GM12875 (cell line): ENCODE measurements around the gene FBXW11.

ENCODE experiments used
- H3K4me3 ChIP-seq: one replicate; pipeline ENCODE4 v1.5.1; 2011; ENCODE audit warnings: low read depth, low read length, control low read depth
- TF ChIP-seq, protein P1 (sequence below): IDR thresholded peaks from 2 replicates; pipeline ENCODE4 v1.5.1; 2011; ENCODE audit warnings: low read depth, mild to moderate bottlenecking, control low read depth, inconsistent platforms, low read length, moderate library complexity, borderline replicate concordance; ENCODE audit not compliant: insufficient read depth

FBXW11 gene

DNA sequence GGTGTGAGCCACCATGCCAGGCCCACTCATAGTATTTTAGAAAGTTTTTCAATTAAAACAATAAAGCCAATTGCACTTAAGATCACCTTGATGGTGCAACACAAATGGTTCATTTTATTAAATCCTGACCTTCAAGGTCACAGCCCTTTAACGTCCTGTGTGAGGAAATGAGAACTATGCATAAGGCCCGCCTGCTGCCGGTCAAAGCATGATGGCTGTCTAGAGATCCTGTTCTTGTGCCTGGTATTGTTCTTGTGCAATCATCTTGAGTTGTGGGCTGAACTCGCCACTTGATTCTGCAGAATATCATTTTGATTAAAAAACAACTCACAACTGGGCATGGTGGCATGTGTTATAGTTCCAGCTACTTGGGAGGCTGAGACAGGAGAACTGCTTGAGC lies 43.6 kb upstream of the FBXW11 start:
- TF ChIP-seq, protein P1, sequence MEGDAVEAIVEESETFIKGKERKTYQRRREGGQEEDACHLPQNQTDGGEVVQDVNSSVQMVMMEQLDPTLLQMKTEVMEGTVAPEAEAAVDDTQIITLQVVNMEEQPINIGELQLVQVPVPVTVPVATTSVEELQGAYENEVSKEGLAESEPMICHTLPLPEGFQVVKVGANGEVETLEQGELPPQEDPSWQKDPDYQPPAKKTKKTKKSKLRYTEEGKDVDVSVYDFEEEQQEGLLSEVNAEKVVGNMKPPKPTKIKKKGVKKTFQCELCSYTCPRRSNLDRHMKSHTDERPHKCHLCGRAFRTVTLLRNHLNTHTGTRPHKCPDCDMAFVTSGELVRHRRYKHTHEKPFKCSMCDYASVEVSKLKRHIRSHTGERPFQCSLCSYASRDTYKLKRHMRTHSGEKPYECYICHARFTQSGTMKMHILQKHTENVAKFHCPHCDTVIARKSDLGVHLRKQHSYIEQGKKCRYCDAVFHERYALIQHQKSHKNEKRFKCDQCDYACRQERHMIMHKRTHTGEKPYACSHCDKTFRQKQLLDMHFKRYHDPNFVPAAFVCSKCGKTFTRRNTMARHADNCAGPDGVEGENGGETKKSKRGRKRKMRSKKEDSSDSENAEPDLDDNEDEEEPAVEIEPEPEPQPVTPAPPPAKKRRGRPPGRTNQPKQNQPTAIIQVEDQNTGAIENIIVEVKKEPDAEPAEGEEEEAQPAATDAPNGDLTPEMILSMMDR = no peak
- no peak overlapping the region for H3K4me3 ChIP-seq

DNA sequence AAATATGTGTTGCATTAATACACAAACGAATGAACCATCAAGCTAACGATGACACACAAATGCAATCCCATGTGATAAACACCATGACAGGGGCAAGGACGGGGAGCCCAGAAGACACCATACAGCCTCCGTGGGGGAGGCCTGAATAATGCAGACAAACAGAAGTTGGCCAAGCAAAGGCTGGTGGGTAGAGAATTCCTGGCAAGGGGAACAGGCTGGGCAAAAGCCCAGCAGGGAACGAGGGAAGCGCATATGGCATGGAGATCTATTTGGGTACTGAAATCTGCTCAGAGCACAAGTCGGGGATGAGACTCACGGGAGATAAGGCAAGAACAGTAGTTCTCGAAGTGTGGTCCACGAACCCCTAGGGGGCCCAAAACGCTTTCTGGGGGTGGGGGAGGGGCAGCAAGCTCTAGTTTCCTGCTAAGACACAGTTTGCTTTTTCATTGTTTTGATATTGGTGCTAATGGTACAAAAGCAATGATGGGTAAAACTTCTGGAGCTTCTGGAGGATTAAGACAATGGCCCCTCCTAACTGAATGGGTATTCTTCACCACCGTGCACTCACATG lies 42.9 kb upstream of the FBXW11 start:
- TF ChIP-seq, protein P1 = no peak
- H3K4me3 ChIP-seq = no peak overlapping the region

DNA sequence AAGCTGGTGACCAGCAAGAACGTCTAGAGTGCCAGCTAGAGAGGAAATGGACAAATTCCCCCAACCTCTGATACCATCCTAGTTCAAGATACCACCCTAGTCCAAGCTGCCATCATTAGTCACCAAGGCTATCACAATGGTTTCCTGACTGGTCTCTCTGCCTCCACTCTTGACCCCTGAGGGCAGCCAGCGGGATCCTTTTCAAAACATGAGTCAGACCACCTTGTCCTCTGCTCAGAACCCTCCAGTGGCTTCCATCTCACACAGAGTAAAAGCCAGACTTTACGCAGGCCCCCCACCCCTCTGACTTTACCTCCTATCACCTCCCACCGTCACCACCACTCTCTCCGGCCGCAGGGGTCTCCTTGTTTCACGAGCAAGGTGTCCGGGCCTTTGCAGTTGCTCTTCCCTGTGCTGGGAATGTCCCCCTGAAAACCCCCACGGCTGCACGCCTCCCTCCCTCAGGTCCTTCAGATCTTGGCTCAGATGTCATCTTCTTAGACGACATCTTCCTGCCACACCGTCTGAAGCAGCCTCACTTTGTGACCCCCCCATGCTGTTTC lies 42.2 kb upstream of the FBXW11 start:
- TF ChIP-seq, protein P1 = no peak
- no peak overlapping the region for H3K4me3 ChIP-seq

DNA sequence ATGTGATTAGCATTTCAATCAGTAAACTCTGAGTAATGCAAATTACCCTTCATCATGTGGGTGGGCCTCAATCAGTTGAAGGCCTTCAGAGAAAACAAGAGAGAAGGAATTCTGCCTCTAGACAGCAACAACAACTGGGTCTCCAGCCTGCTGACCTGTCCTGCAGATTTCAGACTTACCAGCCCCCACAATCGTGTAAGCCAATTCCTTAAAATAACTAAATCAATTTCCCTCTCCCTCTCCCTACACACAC lies 41.7 kb upstream of the FBXW11 start:
- H3K4me3 ChIP-seq = no peak overlapping the region
- TF ChIP-seq, protein P1 = no peak

DNA sequence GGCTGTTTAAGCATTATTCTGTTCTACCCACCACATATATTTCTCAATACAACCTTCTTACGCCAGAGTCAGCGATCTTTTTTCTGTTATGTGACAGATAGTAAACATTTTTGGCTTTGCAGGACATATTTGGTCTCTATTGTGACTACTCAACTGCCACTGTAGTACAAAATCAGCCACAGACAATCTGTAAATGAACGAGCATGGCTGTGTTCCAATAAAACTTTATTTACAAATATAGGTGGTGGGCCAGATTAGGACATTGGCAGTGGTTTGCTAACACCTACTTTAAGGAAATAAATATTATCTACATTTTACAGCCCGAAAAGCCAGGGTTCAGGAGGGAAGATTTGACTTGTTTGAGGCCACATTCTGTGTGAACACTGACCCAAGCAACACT lies 40.2 kb upstream of the FBXW11 start:
- no peak overlapping the region for H3K4me3 ChIP-seq
- TF ChIP-seq, protein P1 = no peak

DNA sequence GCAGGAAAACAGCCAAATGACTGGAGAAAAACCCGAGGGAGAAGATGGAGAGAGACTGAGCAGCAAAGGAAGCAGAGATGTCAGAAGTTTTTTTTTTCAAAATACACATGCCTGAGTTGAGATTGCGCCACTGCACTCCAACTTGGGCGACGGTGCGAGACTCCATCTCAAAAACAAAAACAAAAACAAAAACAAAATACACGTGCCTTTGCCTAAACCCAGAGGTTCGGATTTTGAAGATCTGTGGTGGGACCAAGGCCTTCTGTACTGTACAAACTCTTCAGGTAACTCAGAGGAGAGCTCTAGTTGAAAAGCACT lies 38.8 kb upstream of the FBXW11 start:
- TF ChIP-seq, protein P1 = no peak
- H3K4me3 ChIP-seq = no peak overlapping the region

DNA sequence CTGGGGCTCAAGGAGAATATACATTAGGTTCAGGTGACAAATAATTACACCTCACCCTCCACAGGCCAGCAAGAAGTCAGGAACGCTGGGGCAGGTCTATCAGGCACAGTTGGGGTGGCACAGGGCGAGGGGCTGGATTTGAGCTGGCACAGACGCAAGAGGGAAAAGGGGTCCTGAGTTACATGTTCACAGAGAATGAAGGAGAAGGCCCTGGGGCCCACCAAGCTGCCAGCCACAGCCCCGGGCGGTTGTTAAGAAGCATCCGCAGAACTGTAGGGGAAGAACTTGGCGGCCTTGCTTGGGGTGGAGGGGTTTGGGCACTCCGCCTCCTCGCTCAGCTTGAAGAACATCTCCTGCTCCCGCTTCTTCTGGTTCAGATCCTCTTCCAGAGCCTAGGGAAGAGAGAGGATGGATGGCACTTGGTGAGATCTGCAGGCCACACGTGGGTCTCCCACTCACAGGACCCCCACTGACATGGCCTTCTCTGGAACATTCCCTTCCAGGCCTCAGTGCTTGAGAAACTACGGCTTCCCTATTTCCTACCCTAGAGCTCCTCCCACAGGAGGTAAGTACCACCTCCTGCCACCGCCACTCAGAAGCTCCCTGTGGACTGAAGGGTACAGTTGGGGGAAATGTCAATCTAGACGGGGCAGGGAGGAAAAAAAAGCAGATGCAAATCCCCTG lies 38.3 kb upstream of the FBXW11 start:
- TF ChIP-seq, protein P1 = no peak
- H3K4me3 ChIP-seq = no peak overlapping the region
